Measurements from ENCODE around the gene FAM117B. TPM values are rescaled to one million over a fixed set of nuclear protein-coding genes. Genes with fewer than 3 reads are reported as not detected.

The FAM117B gene
- total RNA-seq, 4 donors from 2014 or later: 3.6 to 9.7 (median 4.6) TPM

DNA sequence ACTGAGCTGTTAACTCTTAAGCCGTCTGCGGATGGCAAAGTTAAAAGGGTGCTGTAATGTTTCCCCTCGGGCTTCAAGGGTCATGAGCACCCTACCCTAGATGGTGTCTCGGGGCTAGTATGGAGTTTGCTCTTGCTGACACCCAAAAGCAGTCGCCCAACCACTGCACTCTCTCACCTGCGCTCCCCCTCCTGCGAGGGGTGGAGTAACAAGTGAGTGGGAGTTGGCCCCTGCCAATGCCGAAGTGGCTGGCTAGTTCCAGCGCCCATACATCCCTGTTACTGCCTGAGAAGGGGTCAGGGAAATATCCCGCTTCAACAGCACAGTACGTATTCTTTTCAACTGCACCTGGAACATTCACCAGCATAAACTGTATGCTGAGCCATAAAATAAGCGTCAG is 47.5 kb downstream of the FAM117B start:
- no peaks in the 10 kb centered on the region for H3K36me3 ChIP-seq
- H3K27me3 ChIP-seq: no peaks in the 10 kb centered on the region
- ATAC-seq: no peak
- no peak overlapping the region for H3K27ac ChIP-seq
- TF ChIP-seq, protein P1, sequence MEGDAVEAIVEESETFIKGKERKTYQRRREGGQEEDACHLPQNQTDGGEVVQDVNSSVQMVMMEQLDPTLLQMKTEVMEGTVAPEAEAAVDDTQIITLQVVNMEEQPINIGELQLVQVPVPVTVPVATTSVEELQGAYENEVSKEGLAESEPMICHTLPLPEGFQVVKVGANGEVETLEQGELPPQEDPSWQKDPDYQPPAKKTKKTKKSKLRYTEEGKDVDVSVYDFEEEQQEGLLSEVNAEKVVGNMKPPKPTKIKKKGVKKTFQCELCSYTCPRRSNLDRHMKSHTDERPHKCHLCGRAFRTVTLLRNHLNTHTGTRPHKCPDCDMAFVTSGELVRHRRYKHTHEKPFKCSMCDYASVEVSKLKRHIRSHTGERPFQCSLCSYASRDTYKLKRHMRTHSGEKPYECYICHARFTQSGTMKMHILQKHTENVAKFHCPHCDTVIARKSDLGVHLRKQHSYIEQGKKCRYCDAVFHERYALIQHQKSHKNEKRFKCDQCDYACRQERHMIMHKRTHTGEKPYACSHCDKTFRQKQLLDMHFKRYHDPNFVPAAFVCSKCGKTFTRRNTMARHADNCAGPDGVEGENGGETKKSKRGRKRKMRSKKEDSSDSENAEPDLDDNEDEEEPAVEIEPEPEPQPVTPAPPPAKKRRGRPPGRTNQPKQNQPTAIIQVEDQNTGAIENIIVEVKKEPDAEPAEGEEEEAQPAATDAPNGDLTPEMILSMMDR (IDR thresholded peaks at IDR 0.05): no peak
- TF ChIP-seq POLR2A (IDR thresholded peaks at IDR 0.05) (no peak), POLR2AphosphoS5 (IDR thresholded peaks at IDR 0.05) (no peak), EP300 (IDR thresholded peaks at IDR 0.05) (no peak)
- peaks cover 0 to 8% (median 0%) of the 10 kb centered on the region in 3 donors for H3K9me3 ChIP-seq
- no peaks in the 10 kb centered on the region for H3K4me1 ChIP-seq
- no peak overlapping the region for H3K4me3 ChIP-seq
- WGBS, 2 donors (ENCODE audit: low coverage in 1 of 2): 98% methylated on average over 5 to 9 of the region's 12 CpGs

- H3K27me3 ChIP-seq: no peaks in the 10 kb centered on the region
- TF ChIP-seq POLR2A (IDR thresholded peaks at IDR 0.05) (no peak), POLR2AphosphoS5 (IDR thresholded peaks at IDR 0.05) (no peak), EP300 (IDR thresholded peaks at IDR 0.05) (no peak)
- TF ChIP-seq, protein P1 (IDR thresholded peaks at IDR 0.05): no peak
- ATAC-seq: no peak
Measured at GRCh38 chr2:202687276-202687675, 52.5 kb downstream of the FAM117B start.

GRCh38 chr2:202689459-202689858 is 54.7 kb downstream of the FAM117B start:
- H3K27me3 ChIP-seq: no peaks in the 10 kb centered on the region
- H3K27ac ChIP-seq: no peak overlapping the region
- no peak overlapping the region for H3K4me3 ChIP-seq
- no peaks in the 10 kb centered on the region for H3K4me1 ChIP-seq
- H3K36me3 ChIP-seq: no peaks in the 10 kb centered on the region
- H3K9me3 ChIP-seq: no peaks in the 10 kb centered on the region
- ATAC-seq: no peak
- 100% methylated on average over 1 of the region's 2 CpGs; no CpG with 5 or more reads in 1 of the 2 donors for WGBS, 2 donors (ENCODE audit: low coverage in 1 of 2)
- TF ChIP-seq, protein P1 (IDR thresholded peaks at IDR 0.05): no peak
- TF ChIP-seq POLR2AphosphoS5 (IDR thresholded peaks at IDR 0.05) (no peak), EP300 (IDR thresholded peaks at IDR 0.05) (no peak), POLR2A (IDR thresholded peaks at IDR 0.05) (no peak)

More at GRCh38 chr2:202687276-202687675, 52.5 kb downstream of the FAM117B start:
- H3K36me3 ChIP-seq: no peaks in the 10 kb centered on the region
- H3K4me3 ChIP-seq: no peak overlapping the region
- H3K27ac ChIP-seq: no peak overlapping the region
- no peaks in the 10 kb centered on the region for H3K9me3 ChIP-seq
- no peaks in the 10 kb centered on the region for H3K4me1 ChIP-seq
- 83 to 100% methylated on average over 3 of the region's 3 CpGs for WGBS, 2 donors (ENCODE audit: low coverage in 1 of 2)

DNA sequence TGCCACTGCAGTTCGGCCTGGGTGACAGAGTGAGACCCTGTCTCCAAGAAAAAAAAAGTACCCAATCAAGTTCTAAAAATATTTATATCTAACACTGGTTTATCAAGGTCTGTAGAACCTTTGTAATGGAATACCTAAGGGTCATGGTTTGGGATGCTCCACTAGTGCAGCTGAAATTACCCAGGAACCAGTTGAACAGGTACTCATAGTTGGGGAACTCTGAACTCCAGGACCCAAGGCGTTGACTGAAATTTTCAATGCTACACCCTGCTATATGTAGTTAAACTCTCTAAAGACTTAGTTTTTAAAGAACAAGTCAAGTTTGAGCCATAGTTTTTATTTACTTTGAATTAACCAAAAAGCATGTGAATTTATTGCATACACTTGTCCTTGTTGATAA is 55.1 kb downstream of the FAM117B start:
- 100% methylated on average over 1 to 2 of the region's 2 CpGs for WGBS, 2 donors (ENCODE audit: low coverage in 1 of 2)
- H3K4me1 ChIP-seq: no peaks in the 10 kb centered on the region
- no peaks in the 10 kb centered on the region for H3K36me3 ChIP-seq
- no peak overlapping the region for H3K27ac ChIP-seq
- H3K4me3 ChIP-seq: no peak overlapping the region
- no peak for ATAC-seq
- TF ChIP-seq, protein P1 (IDR thresholded peaks at IDR 0.05): no peak
- TF ChIP-seq POLR2AphosphoS5 (IDR thresholded peaks at IDR 0.05): no peak
- TF ChIP-seq EP300 (IDR thresholded peaks at IDR 0.05): no peak
- TF ChIP-seq POLR2A (IDR thresholded peaks at IDR 0.05): no peak
- H3K9me3 ChIP-seq: no peaks in the 10 kb centered on the region
- no peaks in the 10 kb centered on the region for H3K27me3 ChIP-seq

GRCh38 chr2:202690321-202690900 is 55.6 kb downstream of the FAM117B start:
- TF ChIP-seq EP300 (IDR thresholded peaks at IDR 0.05) (no peak), POLR2AphosphoS5 (IDR thresholded peaks at IDR 0.05) (no peak), POLR2A (IDR thresholded peaks at IDR 0.05) (no peak)
- TF ChIP-seq, protein P1 (IDR thresholded peaks at IDR 0.05): no peak
- Histone ChIP-seq H3K27me3 (no peaks in the 10 kb centered on the region), H3K4me1 (no peaks in the 10 kb centered on the region), H3K36me3 (no peaks in the 10 kb centered on the region), H3K4me3 (no peak overlapping the region), H3K27ac (no peak overlapping the region), H3K9me3 (no peaks in the 10 kb centered on the region)
- WGBS, 2 donors (ENCODE audit: low coverage in 1 of 2): 73 to 80% methylated on average over 3 of the region's 3 CpGs
- no peak for ATAC-seq
